GM12878 (cell line): ENCODE data around the gene LMO2. TPM values are rescaled to one million over a fixed set of nuclear protein-coding genes. Genes with fewer than 3 reads are reported as not detected.

Source experiments
- ATAC-seq: fragments of 200-7000 bp; cut with Tn5 transposase; 3 replicates; pipeline ENCODE4 v1.9.1; 2020; ENCODE audit warnings: mild to moderate bottlenecking, moderate library complexity
- BruUV-seq: library from RNA; stranded (reverse); fragments of 400-500 nt; replicated peaks from 2 replicates; lab custom pipeline; 2021; lab: Mats Ljungman, UMichigan
- CTCF ChIA-PET: fragments of 300-600 bp; sonication (Branson Sonifier 250); formaldehyde crosslinking; extraction: SDS; loops from one replicate; lab custom pipeline; 2021; ENCODE audit warnings: inconsistent platforms; lab: Yijun Ruan, JAX
- POLR2A ChIA-PET: fragments of 350-600 bp; formaldehyde crosslinking; extraction: SDS; loops from one replicate; lab custom pipeline; 2021; ENCODE audit warnings: inconsistent platforms; lab: Charles Lee
- RAD21 ChIA-PET: fragments of 300-600 bp; sonication (Branson Sonifier 250); formaldehyde crosslinking; loops from one replicate; lab custom pipeline; 2023; ENCODE audit warnings: antibody characterized with exemption; ENCODE audit not compliant: unreplicated experiment; lab: Charles Lee
- SMC1A ChIA-PET: fragments of 300-600 bp; sonication (Branson Sonifier 250); formaldehyde crosslinking; loops from one replicate; lab custom pipeline; 2023; ENCODE audit not compliant: unreplicated experiment, uncharacterized antibody; lab: Charles Lee
- DNase-seq: peaks from one replicate; pipeline ENCODE4 v3.0.0-alpha.2; 2011; ENCODE audit warnings: low read depth, low spot score
- FAIRE-seq: peaks from 3 replicates; lab custom pipeline; 2011; peaks lifted over from hg19 to GRCh38; lab: Jason Lieb, UNC
- H2AFZ ChIP-seq: 2 replicates; pipeline ENCODE4 v1.6.0; 2011; ENCODE audit warnings: low read depth, low read length, control low read depth; ENCODE audit not compliant: control insufficient read depth
- H3K27ac ChIP-seq: 2 replicates; pipeline ENCODE4 v1.5.1; 2011; ENCODE audit warnings: control low read depth; ENCODE audit not compliant: control insufficient read depth, insufficient read depth
- H3K27me3 ChIP-seq, 2 experiments: replicated peaks in 1 of 2; 2 replicates each; pipeline versions ENCODE4 v1.6.0 to v1.6.1; 2011; ENCODE audit warnings: low read length in 1 of 2; ENCODE audit not compliant: control insufficient read depth in 2 of 2, insufficient read depth in 2 of 2
- H3K36me3 ChIP-seq, 2 experiments: 2 replicates each; pipeline ENCODE4 v1.5.1; 2011; ENCODE audit warnings: low read length in 1 of 2; ENCODE audit not compliant: control insufficient read depth in 2 of 2, insufficient read depth in 2 of 2
- H3K4me1 ChIP-seq: 2 replicates; pipeline ENCODE4 v1.6.1; 2011; ENCODE audit warnings: mild to moderate bottlenecking, low read length, moderate library complexity, mixed read lengths; ENCODE audit not compliant: control insufficient read depth, insufficient read depth
- H3K4me2 ChIP-seq: 2 replicates; pipeline ENCODE4 v1.6.0; 2011; ENCODE audit warnings: control low read depth; ENCODE audit not compliant: control insufficient read depth, insufficient read depth
- H3K4me3 ChIP-seq: fragments of 200-600 bp; sonication (generic); 2 replicates; pipeline ENCODE4 v1.5.1; 2016
- H3K79me2 ChIP-seq: 2 replicates; pipeline ENCODE4 v1.6.0; 2011; ENCODE audit warnings: low read length; ENCODE audit not compliant: control insufficient read depth, insufficient read depth
- H3K9ac ChIP-seq: 2 replicates; pipeline ENCODE4 v1.8.0; 2011; ENCODE audit warnings: low read length, control low read depth, mixed read lengths; ENCODE audit not compliant: control insufficient read depth, insufficient read depth
- H3K9me3 ChIP-seq: replicated peaks from 3 replicates; pipeline ENCODE4 v1.5.1; 2011; ENCODE audit warnings: mild to moderate bottlenecking, low read length; ENCODE audit not compliant: control insufficient read depth, insufficient read depth
- H4K20me1 ChIP-seq: 2 replicates; pipeline ENCODE4 v1.6.0; 2011; ENCODE audit not compliant: control insufficient read depth, insufficient read depth
- WGBS: methylation state at CpG from one replicate; pipeline ENCODE4 v1.1.6; 2016; ENCODE audit warnings: low lambda C conversion rate; ENCODE audit not compliant: insufficient replicate concordance, insufficient coverage; ENCODE audit errors: missing lambda C conversion rate; 5-methylcytosine and 5-hydroxymethylcytosine counted together
- in situ Hi-C: fragments of 300-500 bp; cut with MboI; formaldehyde crosslinking; loops from 9 replicates; pipeline ENCODE4 v1.14.3; 2018; ENCODE audit warnings: mixed read lengths
- intact Hi-C: fragments of 100-400 bp; cut with micrococcal nuclease; formaldehyde crosslinking; loops from one replicate; pipeline ENCODE4 v1.14.2; 2022; ENCODE audit not compliant: unreplicated experiment
- polyA plus RNA-seq, 11 experiments: library from polyadenylated mRNA; depleted of rRNA in 4 of 11; unstranded in 6 of 11; stranded (reverse) in 5 of 11; fragments of >200 nt; fragmentation: Nextera tagmentation in 4 of 11; fragmentation: Illumina TruSeq in 1 of 11; extraction: Ambion mirVana in 4 of 11; extraction: Trizol in 1 of 11; gene quantifications; 1 replicate in 1 of 11; 2 replicates in 10 of 11; pipeline versions ENCODE4 v1.2.1 to v1.2.3, GENCODE V29; 2011 to 2016; ENCODE audit warnings: inconsistent platforms in 2 of 11, missing spikeins in 2 of 11, low read depth in 1 of 11
- total RNA-seq, 4 experiments: library from RNA; depleted of rRNA in 3 of 4; stranded (reverse); fragments of >200 nt in 3 of 4; fragmentation: Illumina TruSeq in 1 of 4; extraction: Trizol in 1 of 4; gene quantifications; 2 replicates each; pipeline versions ENCODE4 v1.2.1 to v1.2.3, GENCODE V29; 2013 to 2021
- TF ChIP-seq, protein P1 (sequence below): fragments of 450-650 bp; IDR thresholded peaks from 2 replicates; pipeline ENCODE4 v1.6.1; 2017; ENCODE audit warnings: mild to moderate bottlenecking, low read depth, inconsistent platforms; ENCODE audit not compliant: poor library complexity, severe bottlenecking

The LMO2 gene
- total and polyA plus RNA-seq, 10 of the 15 experiments (the other 5 are each of a cell fraction or from before 2014, with no cell fraction given): 0.29 to 1.9 (median 1.1) TPM; not detected in 1

DNA sequence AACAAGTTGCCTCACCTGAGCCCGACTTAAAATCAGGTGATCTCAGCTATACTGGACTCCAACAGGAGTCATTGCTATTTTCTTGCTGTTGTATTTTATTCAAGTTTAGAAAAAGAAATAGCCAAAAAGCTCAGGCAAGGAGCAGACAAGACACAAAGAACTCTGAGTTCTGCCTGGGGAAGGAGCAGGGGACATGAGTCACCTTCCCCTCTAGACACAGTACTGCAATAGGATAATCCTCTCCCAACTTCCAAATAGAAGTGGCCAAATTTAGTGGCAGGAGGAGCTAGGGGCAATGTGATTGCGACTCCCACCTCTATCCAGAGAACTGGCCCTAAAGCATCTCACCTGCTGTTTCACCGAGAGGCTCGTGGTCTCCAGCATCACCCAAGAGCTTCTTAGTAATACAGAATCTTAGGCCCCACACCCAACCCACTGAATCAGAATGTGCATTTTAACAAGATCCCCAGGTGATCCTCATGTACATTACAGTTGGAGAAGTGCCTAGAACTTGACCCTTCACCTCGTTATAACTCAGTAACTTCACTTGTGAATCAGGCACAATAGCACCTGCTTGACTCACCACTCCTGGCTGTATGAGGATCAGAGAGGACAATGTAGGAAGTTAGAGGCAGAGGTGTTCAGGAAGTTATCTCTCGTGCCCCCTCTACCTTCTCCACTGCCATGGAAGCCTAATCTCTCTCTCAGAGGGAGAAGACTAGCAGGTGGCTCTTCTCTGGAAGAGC lies 60.8 kb downstream of the LMO2 start:
- Histone ChIP-seq H3K27me3 (peaks cover 10 to 12% of the 10 kb centered on the region in 2 experiments; a peak in 3 of 4 replicates), H3K79me2 (no peaks in the 10 kb centered on the region), H3K4me1 (peaks cover 4% of the 10 kb centered on the region; the same call in 1 of the 2 replicates), H3K27ac (no peak overlapping the region), H3K4me2 (no peak overlapping the region), H4K20me1 (no peaks in the 10 kb centered on the region), H2AFZ (no peak overlapping the region), H3K9me3 (no peaks in the 10 kb centered on the region), H3K9ac (no peak overlapping the region), H3K4me3 (no peak overlapping the region), H3K36me3 (no peaks in the 10 kb centered on the region)
- 7% methylated on average over 6 of the region's 6 CpGs for WGBS
- no peak for FAIRE-seq
- intact Hi-C loops: no loop called here
- ChIA-PET CTCF (interaction anchor here (0.6 to 13.6 kb wide), 9 partner anchors 12 to 637 kb away, joined by 3 to 153 read pairs (median 4); no protein-coding TSS in a partner anchor), SMC1A (interaction anchor here (1.0 to 2.0 kb wide), 7 partner anchors 12 to 468 kb away, joined by 3 to 6 read pairs (median 3); no protein-coding TSS in a partner anchor), POLR2A (no interaction called here), RAD21 (interaction anchor here (0.7 to 9.0 kb wide), 4 partner anchors 23 to 483 kb away, joined by 3 to 54 read pairs (median 4); no protein-coding TSS in a partner anchor)
- TF ChIP-seq, protein P1, sequence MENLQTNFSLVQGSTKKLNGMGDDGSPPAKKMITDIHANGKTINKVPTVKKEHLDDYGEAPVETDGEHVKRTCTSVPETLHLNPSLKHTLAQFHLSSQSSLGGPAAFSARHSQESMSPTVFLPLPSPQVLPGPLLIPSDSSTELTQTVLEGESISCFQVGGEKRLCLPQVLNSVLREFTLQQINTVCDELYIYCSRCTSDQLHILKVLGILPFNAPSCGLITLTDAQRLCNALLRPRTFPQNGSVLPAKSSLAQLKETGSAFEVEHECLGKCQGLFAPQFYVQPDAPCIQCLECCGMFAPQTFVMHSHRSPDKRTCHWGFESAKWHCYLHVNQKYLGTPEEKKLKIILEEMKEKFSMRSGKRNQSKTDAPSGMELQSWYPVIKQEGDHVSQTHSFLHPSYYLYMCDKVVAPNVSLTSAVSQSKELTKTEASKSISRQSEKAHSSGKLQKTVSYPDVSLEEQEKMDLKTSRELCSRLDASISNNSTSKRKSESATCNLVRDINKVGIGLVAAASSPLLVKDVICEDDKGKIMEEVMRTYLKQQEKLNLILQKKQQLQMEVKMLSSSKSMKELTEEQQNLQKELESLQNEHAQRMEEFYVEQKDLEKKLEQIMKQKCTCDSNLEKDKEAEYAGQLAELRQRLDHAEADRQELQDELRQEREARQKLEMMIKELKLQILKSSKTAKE: no peak
- in situ Hi-C loops: no loop called here
- BruUV-seq: no TSS peak
- no peak for DNase-seq
- no peak for ATAC-seq
